LNCAP (cell line): ENCODE data around the gene IKZF1.

Experiments
- TF ChIP-seq, protein P1 (sequence below): fragments of 450-650 bp; IDR thresholded peaks from 2 replicates; pipeline ENCODE4 v1.5.1; 2017; ENCODE audit warnings: mild to moderate bottlenecking

IKZF1 gene

DNA sequence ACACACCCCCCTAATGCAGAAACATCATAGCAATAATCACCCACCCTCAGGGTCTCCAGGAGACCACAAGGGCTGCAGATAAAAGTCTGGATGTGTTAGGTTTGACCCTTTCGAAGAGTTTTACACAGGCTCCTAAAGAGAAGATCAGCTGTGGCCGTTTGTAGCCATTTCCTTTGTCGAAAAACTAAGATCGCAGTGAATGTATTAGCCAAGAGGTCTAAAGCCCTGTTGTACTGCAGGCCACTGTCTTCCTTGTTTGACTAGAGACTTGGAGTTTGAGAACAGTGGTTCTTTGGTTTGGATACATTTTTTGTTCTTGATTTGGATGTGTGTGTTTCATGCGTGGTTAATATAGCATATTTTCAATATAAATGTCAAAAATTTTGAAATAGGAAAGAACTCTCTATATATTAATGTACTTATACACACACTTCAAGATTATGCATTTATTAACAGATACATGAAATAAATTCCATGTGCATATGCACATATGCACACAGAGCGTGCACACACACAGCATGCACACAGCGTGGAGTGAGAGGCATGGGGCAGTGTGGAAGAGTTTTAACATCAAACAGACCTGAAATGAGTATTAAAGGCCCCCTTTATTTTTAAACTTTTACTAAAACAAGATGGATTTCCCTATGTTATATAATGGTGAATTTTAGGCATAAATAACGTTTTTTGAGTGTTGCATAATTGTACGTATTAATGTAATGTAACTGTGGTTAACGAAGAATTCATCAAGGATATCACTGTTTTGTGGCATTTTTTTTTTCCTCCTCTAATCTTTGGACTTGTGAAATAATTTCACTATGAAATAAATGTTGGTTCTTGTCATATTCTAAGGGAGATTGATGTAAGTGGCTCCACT, 2.2 kb downstream of the IKZF1 start:
- TF ChIP-seq, protein P1, sequence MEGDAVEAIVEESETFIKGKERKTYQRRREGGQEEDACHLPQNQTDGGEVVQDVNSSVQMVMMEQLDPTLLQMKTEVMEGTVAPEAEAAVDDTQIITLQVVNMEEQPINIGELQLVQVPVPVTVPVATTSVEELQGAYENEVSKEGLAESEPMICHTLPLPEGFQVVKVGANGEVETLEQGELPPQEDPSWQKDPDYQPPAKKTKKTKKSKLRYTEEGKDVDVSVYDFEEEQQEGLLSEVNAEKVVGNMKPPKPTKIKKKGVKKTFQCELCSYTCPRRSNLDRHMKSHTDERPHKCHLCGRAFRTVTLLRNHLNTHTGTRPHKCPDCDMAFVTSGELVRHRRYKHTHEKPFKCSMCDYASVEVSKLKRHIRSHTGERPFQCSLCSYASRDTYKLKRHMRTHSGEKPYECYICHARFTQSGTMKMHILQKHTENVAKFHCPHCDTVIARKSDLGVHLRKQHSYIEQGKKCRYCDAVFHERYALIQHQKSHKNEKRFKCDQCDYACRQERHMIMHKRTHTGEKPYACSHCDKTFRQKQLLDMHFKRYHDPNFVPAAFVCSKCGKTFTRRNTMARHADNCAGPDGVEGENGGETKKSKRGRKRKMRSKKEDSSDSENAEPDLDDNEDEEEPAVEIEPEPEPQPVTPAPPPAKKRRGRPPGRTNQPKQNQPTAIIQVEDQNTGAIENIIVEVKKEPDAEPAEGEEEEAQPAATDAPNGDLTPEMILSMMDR, result no peak

DNA sequence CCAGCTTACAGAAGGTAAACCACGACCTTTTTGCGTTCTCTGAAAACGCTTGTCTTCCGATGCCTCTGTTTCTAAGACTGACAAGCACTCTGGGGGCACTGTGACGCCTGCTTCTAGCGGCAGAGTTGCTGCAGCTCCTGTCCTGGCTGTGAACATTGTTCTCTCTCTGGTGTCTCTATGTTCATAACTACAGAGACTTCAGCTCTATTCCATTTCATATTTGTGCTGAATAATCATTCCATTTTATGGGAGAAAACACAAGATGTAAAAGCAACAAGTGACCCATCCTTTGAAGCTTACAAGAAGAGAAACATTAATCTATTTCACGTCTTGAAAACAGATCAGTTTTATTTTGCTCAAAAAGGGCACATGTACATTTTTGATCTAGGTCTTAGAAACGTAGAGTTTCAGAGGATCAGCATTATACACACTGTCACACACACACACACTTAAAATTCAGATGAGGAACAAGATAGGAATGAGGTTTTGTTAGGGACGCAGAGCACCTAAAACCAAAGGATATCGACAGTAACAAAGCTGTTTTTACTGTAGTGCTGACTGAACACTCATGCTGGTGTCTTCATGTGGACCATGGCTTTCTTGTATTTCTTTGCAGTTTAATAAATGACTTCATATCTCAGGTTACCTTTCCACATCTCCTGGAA, 3.0 kb downstream of the IKZF1 start:
- TF ChIP-seq, protein P1, result no peak

DNA sequence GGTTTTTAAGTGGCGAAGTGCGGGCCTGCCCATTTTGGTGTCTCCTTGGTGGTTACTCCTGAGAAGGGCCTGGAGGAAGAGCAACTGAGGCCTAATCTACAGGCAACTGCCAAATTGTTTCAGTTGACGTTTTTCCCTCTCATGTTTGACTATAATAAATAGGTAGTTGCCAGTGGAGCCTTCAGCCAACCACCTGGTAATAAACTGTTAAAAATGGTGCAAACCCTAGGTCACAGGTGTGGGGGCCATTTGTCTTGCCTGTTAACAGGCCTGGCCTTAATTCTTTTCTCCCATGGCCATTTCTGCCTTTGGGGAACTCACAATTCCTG, 3.7 kb downstream of the IKZF1 start:
- TF ChIP-seq, protein P1, result no peak

DNA sequence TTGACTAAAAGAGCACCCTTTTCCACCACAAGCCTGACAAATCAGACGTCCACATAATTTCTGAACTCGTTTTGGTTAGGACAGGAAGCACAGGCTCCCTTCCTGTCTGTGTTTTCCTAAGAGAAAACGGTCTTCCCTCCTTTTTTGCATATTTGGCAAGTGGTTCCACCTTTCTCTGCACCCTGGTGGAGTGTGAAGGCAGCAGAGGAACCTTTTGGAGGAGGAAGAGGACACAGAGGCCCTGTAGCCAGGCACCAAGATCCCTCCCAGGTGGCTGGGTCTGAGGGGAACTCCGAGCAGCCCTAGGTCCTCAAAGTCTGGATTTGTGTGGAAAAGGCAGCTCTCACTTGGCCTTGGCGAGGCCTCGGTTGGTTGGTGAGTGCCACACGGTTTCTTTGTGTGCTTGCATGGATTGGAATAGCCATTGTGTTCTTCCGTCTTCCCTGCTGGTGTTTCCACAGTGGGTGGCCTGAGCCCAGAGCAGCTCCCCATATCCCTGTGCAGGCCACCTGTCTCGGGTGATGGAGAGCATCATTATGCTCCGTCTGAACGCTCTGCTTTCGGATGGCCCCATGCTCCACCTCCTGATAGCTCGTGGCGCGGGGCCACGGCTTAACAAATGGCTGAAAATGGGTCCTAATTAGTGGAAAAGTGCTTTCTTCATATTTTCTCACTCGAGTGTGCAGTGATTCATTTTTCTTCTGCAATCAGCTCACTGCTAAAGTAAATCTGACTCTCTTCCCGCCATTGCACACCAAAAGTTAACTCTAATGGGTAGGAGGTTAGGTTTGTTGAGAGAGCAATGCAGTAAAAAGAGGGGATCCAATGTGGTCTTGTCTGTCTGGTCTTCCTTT, 4.2 kb downstream of the IKZF1 start:
- TF ChIP-seq, protein P1, result no peak

DNA sequence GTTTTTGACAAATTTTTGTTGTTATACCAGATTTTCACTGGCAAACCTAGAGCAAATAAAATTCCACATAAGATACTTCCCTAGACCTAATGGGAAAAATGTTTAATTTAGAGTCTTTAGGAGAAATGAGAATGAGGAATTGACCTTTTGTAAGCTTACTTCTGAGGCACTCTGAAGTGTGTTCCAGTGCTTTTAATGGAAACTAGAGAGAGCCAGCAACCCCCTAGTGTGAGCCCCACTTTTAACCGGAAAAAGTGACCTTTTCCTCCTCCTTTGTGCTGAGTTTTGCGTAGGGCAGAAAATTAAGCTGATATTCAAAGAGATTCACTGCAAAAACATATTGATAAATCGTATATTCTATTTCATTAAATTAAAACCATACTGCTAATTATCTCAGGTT, 5.2 kb downstream of the IKZF1 start:
- TF ChIP-seq, protein P1, result no peak

DNA sequence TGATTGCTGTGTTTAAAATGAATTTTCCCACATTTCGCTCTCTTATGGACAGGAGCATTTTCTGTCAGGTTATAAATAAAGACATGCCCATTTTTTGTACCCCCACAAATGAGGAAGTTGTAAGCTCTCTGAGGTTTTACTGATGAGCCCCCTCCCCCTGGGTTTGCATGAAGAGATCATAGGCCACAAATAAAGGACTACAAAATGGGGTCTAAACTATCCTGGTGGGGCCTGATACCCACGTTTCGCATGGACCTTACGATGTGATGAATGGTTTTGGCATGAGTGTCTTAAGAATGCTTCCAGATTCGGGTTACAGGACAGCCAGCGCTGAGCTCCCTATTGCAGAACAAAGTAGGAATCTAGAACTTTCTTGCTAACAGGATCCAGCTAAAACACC, 5.8 kb downstream of the IKZF1 start:
- TF ChIP-seq, protein P1, result no peak

DNA sequence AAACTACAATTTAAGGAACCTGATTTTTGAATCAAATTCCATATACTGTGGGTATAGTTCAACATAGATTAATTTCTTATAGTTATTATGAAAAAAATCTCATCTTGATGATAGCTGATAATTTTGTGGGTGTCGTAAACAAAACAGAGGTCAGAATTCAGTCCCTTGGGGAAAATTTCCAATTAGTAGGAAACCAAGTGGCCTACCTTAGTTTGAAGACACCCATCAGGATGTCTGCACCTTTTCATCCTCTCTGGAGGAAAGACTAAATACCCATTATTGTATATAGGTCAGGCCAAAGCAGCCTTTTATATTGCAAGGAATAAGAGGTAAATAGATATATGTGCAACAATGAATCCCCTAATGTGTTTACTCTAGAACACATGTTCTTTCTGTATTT, 6.4 kb downstream of the IKZF1 start:
- TF ChIP-seq, protein P1, result no peak
